Sigmoid colon (tissue), 4 donors: ENCODE data around the gene BAZ1B.
"Not testable (repeated sequence)": the region's sequence is repeated elsewhere in the genome, so short reads cannot be mapped to it uniquely, and the experiment has no call there.

ENCODE experiments used
- CTCF ChIP-seq, 4 experiments: fragments of 450-650 bp in 3 of 4; fragments of 200-600 bp in 1 of 4; IDR thresholded peaks; one replicate each; pipeline ENCODE4 v1.5.1; 2016 to 2019; ENCODE audit warnings: antibody characterized with exemption in 4 of 4, mild to moderate bottlenecking in 3 of 4, moderate library complexity in 2 of 4
- EP300 ChIP-seq, 4 donors: sonication (generic); formaldehyde crosslinking; IDR thresholded peaks; one replicate each; pipeline ENCODE4 v1.6.1; 2017; ENCODE audit warnings: antibody characterized with exemption in 4 of 4
- POLR2A ChIP-seq, 2 donors: fragments of 450-650 bp; IDR thresholded peaks; one replicate each; pipeline ENCODE4 v1.6.1; 2016; ENCODE audit warnings: antibody characterized with exemption in 2 of 2, mild to moderate bottlenecking in 2 of 2, moderate library complexity in 2 of 2
- POLR2AphosphoS5 ChIP-seq, 4 donors: sonication (generic); formaldehyde crosslinking; IDR thresholded peaks; one replicate each; pipeline ENCODE4 v1.6.1; 2017; ENCODE audit warnings: antibody characterized with exemption in 4 of 4

GRCh38 chr7:73420016-73420415 lies 102.1 kb downstream of the BAZ1B start:
- TF ChIP-seq CTCF, POLR2A, EP300, POLR2AphosphoS5 (IDR thresholded peaks at IDR 0.05): not testable (repeated sequence)
